ENCODE results near the gene MAMDC2. TPM values are rescaled to one million over a fixed set of nuclear protein-coding genes. Genes with fewer than 3 reads are reported as not detected.

Gene MAMDC2
- total RNA-seq, 1 donor from 2014 or later, result 10.0 TPM

- DNase-seq, result no peak
- ATAC-seq (ENCODE audit: poor library complexity), result no peak
- intact Hi-C loops (cut with DNase I), result no loop called here
Measured at GRCh38 chr9:70056211-70056944, 12.7 kb downstream of the MAMDC2 start.

- ATAC-seq (ENCODE audit: poor library complexity) (peak; percentile 45), DNase-seq (no peak)
- intact Hi-C loops (cut with DNase I), result no loop called here
Measured at GRCh38 chr9:70058569-70059116, 15.0 kb downstream of the MAMDC2 start.

DNA sequence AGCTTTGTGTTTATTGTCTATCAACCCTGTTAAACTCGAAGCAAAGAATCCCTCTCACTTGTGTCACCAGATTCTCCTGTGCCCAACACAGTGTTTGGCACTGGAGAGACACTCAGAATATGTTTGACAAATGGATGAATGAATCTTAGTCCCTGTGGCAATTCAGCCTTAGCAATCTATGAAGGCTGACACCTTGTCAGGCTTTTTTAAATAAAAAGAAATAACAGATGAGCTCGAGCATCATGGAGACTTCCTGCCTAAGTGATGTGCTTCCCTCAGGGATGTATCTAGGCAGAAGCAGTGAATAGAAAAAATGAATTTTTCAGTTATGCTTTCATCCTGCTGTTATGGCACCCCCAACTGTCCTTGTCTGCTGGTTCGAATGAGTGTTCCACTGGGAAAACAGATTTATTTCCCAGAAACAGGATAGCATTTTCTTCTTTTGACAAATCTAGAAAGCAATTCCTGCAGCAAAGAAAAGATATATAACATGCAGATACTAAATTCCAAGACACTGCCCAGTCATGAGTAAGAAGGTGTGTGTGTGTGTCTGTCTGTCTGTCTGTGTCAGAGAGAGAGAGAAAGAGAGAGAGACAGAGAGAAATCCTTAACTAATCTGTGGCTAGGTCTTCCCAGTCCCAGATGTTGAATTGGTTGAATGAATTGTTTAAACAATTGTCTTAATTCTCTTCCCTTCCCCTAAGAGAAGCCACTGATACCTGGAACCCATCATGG, 16.7 kb downstream of the MAMDC2 start:
- ATAC-seq (ENCODE audit: poor library complexity), result no peak
- intact Hi-C loops (cut with DNase I), result no loop called here
- no peak for DNase-seq

GRCh38 chr9:70060883-70061507, 17.3 kb downstream of the MAMDC2 start:
- ATAC-seq (ENCODE audit: poor library complexity), result no peak
- no peak for DNase-seq
- intact Hi-C loops (cut with DNase I), result no loop called here

- DNase-seq (no peak), ATAC-seq (ENCODE audit: poor library complexity) (peak; percentile 38)
- intact Hi-C loops (cut with DNase I), result no loop called here
Measured at GRCh38 chr9:70061776-70062175, 18.1 kb downstream of the MAMDC2 start.

GRCh38 chr9:70064496-70064895, 20.8 kb downstream of the MAMDC2 start:
- DNase-seq (no peak), ATAC-seq (ENCODE audit: poor library complexity) (no peak)
- intact Hi-C loops (cut with DNase I), result no loop called here

DNA sequence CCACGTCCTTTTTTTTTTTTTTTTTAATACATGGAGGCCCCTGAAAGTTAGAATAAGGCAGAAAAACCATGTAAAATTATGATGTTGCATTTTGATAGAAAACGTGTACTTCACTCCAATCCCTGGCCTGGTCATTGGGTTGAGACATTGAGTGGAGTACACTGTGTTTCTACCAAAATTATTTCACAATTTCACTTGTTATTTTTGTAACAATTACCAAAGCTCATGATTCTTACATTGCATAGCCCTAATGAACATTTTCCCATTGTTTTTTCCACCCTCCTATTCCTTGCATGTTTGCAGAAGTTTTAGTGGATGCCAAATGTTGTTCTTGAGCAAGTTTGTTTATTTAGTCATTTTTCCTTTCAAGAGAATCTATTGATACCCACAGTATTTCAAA, 21.9 kb downstream of the MAMDC2 start:
- intact Hi-C loops (cut with DNase I), result no loop called here
- DNase-seq (no peak), ATAC-seq (ENCODE audit: poor library complexity) (peak; percentile 72)

- intact Hi-C loops (cut with DNase I), result no loop called here
- no peak for ATAC-seq (ENCODE audit: poor library complexity)
- DNase-seq, result no peak
Measured at GRCh38 chr9:70066418-70066817, 22.8 kb downstream of the MAMDC2 start.

GRCh38 chr9:70066874-70067273, 23.2 kb downstream of the MAMDC2 start:
- ATAC-seq (ENCODE audit: poor library complexity) (no peak), DNase-seq (no peak)
- intact Hi-C loops (cut with DNase I), result no loop called here

DNA sequence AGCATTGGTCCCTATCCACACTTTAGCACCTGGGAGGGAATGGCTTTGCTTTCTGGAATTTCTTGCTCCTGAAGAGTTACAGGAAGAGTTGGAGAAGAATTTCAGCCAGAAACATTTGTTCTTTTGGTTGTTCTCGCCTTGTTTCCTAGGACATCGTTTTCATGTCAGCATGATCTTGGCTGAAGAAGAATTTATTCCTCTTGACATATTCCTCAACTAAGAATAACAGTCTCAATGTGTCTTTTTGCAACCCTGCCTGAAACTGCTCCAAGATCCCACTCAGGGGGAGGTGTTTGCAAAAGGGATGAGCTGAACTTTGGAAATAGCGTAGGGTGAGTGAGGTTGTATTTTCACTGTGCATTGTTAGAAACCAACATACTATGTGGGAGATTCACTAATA, 26.1 kb downstream of the MAMDC2 start:
- no peak for DNase-seq
- peak; percentile 53 for ATAC-seq (ENCODE audit: poor library complexity)
- intact Hi-C loops (cut with DNase I), result no loop called here

DNA sequence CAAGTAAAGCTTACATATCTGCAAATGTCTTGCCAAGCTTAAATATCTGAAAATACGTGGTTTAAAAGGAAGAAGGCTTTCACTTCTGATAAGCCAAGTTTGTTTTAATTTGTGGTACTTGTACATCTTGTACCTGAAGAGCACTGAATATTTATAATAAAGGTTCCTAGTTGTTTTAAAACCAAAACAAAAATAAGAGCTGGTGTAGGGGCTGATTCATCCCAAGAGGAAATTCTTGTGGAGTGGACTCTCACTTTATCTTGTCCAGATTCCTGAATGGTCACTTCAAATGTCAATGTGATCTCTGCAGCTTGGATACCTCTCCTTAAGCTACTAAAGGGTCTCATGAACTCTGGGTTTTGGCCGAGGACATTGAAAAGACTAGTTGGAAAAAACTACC, 29.5 kb downstream of the MAMDC2 start:
- intact Hi-C loops (cut with DNase I), result no loop called here
- no peak for ATAC-seq (ENCODE audit: poor library complexity)

DNA sequence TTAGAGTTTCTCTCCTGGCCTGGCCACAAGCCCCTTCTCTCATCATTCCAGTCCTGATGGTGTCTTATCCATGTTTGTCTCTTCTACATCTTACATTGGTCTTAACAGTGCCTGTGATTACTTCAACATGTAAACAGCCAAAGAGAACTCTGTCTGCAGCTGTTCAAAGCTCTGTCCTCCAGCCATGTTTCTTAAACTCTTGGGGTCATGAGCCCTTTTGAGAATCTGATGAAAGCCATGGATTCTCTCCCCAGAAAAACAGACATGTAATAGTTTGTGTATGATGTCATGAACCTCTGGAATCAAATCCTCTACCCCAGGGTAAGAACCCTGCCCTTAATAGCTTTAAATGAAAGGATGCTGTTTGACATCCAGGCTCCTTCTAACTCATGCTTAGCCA, 30.1 kb downstream of the MAMDC2 start:
- DNase-seq (no peak), ATAC-seq (ENCODE audit: poor library complexity) (no peak)
- intact Hi-C loops (cut with DNase I), result no loop called here

More for the DNA sequence above, 29.5 kb downstream of the MAMDC2 start:
- no peak for DNase-seq

DNA sequence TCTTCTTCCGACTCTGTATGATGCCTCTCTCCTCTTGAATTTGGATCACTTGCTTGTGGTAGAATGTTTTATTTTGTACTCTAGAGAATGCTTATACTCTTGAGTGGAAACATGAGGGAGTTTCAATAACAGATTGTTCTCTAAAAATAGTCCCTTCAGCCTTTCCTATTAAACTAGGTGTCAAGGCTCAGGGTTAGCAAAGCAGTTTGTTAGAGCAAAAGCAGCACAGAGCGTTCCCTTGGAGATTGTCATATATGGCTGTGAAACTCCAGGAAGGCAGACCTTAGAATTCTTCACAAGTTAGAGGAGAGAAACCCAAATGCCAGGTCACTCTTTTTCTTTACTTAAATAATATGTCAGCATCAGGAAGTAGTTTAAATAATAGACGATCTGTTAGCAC, 33.0 kb downstream of the MAMDC2 start:
- ATAC-seq (ENCODE audit: poor library complexity), result no peak
- no peak for DNase-seq
- intact Hi-C loops (cut with DNase I), result no loop called here

- intact Hi-C loops (cut with DNase I), result no loop called here
- ATAC-seq (ENCODE audit: poor library complexity), result peak; percentile 42
- DNase-seq, result no peak
Measured at GRCh38 chr9:70079417-70080037, 35.9 kb downstream of the MAMDC2 start.

- intact Hi-C loops (cut with DNase I), result no loop called here
- peak; percentile 95 for ATAC-seq (ENCODE audit: poor library complexity)
- DNase-seq, result peak; percentile 54
Measured at GRCh38 chr9:70080481-70081119, 37.0 kb downstream of the MAMDC2 start.

GRCh38 chr9:70081120-70081495, 37.5 kb downstream of the MAMDC2 start:
- DNase-seq, result no peak
- intact Hi-C loops (cut with DNase I), result no loop called here
- ATAC-seq (ENCODE audit: poor library complexity), result no peak

GRCh38 chr9:70083429-70083828, 39.8 kb downstream of the MAMDC2 start:
- intact Hi-C loops (cut with DNase I), result no loop called here
- ATAC-seq (ENCODE audit: poor library complexity), result peak; percentile 30
- no peak for DNase-seq

DNA sequence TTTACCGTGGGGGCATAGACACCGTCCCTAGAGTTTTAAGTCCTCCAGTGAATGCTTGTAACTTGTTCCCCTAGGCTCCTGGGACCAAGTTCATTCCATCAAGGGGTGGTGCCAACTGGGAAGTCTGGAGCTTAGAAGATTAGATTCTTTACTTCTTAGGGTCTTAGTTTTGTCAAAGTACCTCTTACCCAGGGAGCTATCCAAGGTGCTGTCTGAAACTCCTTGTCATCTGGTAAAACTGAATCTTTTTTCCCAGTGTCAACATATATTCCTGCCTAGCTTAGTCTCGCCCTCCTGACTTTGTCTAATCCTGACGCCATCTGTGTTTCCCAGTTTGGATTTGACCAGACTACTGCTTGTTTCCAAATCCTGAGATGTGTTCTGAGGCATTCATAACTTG, 41.6 kb downstream of the MAMDC2 start:
- DNase-seq (no peak), ATAC-seq (ENCODE audit: poor library complexity) (no peak)
- intact Hi-C loops (cut with DNase I), result no loop called here

- intact Hi-C loops (cut with DNase I), result no loop called here
- DNase-seq (no peak), ATAC-seq (ENCODE audit: poor library complexity) (no peak)
Measured at GRCh38 chr9:70091103-70091502, 47.5 kb downstream of the MAMDC2 start.
